ENCODE data around the gene ETV6.

ETV6 gene

GRCh38 chr12:11798856-11799501, 149.5 kb downstream of the ETV6 start:
- no peak for DNase-seq (ENCODE audit: low read depth, low spot score)

GRCh38 chr12:11799502-11799873, 150.0 kb downstream of the ETV6 start:
- no peak for DNase-seq (ENCODE audit: low read depth, low spot score)

- no peak for DNase-seq (ENCODE audit: low read depth, low spot score)
Measured at GRCh38 chr12:11801643-11802042, 152.2 kb downstream of the ETV6 start.

- no peak for DNase-seq (ENCODE audit: low read depth, low spot score)
Measured at GRCh38 chr12:11804130-11804529, 154.7 kb downstream of the ETV6 start.

GRCh38 chr12:11805043-11805442, 155.6 kb downstream of the ETV6 start:
- no peak for DNase-seq (ENCODE audit: low read depth, low spot score)

GRCh38 chr12:11805680-11806079, 156.2 kb downstream of the ETV6 start:
- DNase-seq (ENCODE audit: low read depth, low spot score) = no peak

GRCh38 chr12:11807458-11807857, 158.0 kb downstream of the ETV6 start:
- DNase-seq (ENCODE audit: low read depth, low spot score) = no peak

- DNase-seq (ENCODE audit: low read depth, low spot score) = no peak
Measured at GRCh38 chr12:11808931-11809330, 159.5 kb downstream of the ETV6 start.

- DNase-seq (ENCODE audit: low read depth, low spot score) = no peak
Measured at GRCh38 chr12:11810206-11810545, 160.7 kb downstream of the ETV6 start.

GRCh38 chr12:11811008-11811407, 161.5 kb downstream of the ETV6 start:
- no peak for DNase-seq (ENCODE audit: low read depth, low spot score)

GRCh38 chr12:11812241-11812585, 162.7 kb downstream of the ETV6 start:
- no peak for DNase-seq (ENCODE audit: low read depth, low spot score)

- DNase-seq (ENCODE audit: low read depth, low spot score) = no peak
Measured at GRCh38 chr12:11812586-11813437, 163.3 kb downstream of the ETV6 start.

- no peak for DNase-seq (ENCODE audit: low read depth, low spot score)
Measured at GRCh38 chr12:11813438-11813813, 164.0 kb downstream of the ETV6 start.

GRCh38 chr12:11814374-11814773, 164.9 kb downstream of the ETV6 start:
- DNase-seq (ENCODE audit: low read depth, low spot score) = no peak

- DNase-seq (ENCODE audit: low read depth, low spot score) = no peak
Measured at GRCh38 chr12:11815397-11815796, 165.9 kb downstream of the ETV6 start.

GRCh38 chr12:11819643-11820042, 170.2 kb downstream of the ETV6 start:
- DNase-seq (ENCODE audit: low read depth, low spot score) = no peak

GRCh38 chr12:11820476-11820875, 171.0 kb downstream of the ETV6 start:
- DNase-seq (ENCODE audit: low read depth, low spot score) = no peak

- DNase-seq (ENCODE audit: low read depth, low spot score) = no peak
Measured at GRCh38 chr12:11821386-11822080, 172.1 kb downstream of the ETV6 start.

- DNase-seq (ENCODE audit: low read depth, low spot score) = no peak
Measured at GRCh38 chr12:11822081-11822834, 172.8 kb downstream of the ETV6 start.

- no peak for DNase-seq (ENCODE audit: low read depth, low spot score)
Measured at GRCh38 chr12:11823043-11823442, 173.6 kb downstream of the ETV6 start.

- no peak for DNase-seq (ENCODE audit: low read depth, low spot score)
Measured at GRCh38 chr12:11823593-11823992, 174.1 kb downstream of the ETV6 start.

GRCh38 chr12:11824069-11824468, 174.6 kb downstream of the ETV6 start:
- no peak for DNase-seq (ENCODE audit: low read depth, low spot score)
